ENCODE results near the gene FNDC3B.

FNDC3B gene

DNA sequence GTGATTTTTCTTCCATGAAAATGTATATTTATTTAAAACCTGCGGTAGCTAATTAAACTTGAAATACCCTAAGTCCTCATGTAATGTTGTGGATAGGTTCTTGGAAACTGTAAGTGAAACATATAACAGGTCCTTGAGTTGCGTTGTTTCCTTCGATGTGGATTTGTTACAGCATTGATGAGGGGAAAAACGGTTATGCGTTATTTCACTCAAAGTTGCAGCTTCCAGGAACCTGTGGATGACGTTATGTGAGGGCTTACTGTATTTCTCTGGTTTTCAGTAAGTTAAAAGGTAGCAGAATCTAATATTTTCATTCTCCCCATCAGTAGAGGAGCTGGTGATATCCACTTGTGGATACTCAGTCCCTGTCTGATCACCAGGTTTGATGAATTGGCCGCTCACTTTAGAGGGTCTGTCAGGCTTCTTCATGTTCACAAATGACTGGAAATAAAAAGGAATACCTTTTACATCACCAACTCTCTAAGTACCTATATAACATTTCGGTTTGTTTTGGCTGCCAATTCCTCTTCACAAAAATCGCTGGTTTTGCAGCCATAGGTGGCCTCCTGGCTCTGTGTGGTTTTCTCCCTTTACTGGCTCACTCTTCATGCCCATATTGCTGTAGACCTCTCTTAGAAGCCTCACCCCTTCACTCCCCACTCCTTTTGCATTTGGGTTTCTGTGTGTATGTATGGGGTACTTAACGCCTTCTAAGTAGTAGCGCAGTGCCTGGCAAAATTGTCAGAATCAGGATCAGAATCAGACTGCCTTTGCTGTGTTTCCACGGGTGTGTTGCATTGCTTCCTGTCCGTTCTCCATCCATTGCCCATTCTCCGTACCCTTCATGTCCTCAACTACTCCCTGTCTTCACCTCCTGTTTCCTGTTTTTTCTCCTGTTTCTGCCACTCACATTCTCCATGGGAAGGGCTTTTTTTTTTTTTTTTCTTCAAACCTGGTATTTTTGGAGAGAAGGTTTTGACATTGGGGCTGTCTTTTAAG, 112.6 kb downstream of the FNDC3B start:
- DNase-seq (ENCODE audit: low spot score) = no peak

DNA sequence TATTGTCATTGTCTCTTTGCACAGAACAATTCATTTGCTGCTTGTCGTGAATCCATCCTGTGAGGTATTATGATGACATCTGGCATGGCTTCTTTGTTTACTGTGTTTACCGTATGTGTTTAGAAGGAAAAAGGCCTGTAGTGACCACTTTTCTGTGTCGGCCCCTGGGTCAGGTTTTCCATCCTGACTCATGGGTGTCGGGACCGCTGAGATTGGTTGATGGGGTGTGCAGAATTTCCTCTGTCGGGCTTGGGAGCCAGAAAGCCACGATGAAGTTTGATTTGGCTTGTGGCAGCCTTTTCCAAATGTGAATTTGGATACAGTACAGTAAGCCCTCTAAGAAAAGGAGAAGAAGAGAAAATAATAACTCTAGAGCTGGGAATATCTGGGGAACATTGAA, 113.5 kb downstream of the FNDC3B start:
- peak; percentile 50 for DNase-seq (ENCODE audit: low spot score)

DNA sequence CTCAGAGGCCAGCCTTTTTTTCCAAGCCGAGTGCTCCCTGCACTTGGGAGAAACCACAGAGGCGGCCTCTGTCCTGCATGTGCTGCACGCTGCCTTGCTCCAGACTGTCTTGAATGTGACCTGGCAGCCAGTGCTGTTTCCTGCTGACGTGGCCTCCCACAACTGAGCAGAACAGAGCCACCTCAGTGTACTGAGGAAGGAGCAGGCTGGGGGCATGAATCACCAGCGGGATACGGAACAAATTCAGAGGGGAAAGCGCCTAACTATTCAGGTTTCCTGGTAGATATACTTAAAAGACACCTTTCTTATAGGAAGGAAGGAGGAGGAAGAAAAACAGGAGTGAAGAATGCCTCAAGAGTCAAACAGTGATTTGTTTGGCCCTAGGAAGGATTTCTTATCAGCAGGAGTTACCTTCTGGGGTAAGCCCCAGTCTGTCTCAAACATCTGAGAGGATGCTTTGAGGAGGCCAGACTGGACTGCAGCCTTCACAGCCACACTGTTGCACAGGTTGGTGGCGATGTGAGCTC, 114.0 kb downstream of the FNDC3B start:
- DNase-seq (ENCODE audit: low spot score) = peak; percentile 91

DNA sequence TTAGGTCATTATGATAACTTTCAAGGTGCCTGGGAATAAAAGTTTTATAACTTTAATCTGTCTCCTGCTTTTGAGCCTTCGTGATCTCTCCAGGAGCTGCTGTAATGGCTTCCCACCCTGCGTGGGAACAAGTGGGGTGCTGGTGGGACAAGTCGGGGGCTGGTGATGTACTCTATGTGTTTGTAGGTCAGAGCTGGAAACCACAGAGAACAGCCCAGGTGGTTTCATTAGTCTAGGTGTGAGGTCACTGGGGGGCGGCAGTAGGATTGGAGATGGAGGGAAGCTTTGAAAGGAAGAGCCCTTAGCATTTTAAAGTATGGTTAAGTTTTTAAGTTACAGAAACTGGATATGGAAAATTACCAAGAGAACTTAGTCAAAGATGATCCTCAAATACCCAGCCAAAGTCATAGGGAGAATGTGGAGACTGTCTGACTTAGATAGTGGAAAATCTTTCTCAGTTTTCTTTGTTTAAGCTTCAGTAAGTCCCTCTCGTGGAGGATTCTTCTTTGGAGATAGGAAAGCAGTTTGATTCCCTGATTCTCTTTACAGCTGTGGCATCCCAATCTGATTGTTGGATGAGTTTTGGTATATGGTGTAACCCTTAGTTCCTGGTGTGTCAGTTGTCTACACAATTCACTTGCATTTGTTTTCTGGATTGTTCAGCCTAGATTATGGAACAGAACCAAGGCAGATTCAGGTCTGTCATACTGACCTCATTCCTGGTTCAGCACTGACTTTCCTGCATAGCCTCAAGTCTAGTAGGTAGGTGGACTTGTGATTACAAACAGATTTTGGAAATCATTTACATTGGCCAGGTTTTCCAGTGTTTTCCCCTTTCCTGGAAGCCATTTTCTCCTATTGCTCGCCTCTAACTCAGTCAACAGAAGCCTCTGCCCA, 115.6 kb downstream of the FNDC3B start:
- no peak for DNase-seq (ENCODE audit: low spot score)

DNA sequence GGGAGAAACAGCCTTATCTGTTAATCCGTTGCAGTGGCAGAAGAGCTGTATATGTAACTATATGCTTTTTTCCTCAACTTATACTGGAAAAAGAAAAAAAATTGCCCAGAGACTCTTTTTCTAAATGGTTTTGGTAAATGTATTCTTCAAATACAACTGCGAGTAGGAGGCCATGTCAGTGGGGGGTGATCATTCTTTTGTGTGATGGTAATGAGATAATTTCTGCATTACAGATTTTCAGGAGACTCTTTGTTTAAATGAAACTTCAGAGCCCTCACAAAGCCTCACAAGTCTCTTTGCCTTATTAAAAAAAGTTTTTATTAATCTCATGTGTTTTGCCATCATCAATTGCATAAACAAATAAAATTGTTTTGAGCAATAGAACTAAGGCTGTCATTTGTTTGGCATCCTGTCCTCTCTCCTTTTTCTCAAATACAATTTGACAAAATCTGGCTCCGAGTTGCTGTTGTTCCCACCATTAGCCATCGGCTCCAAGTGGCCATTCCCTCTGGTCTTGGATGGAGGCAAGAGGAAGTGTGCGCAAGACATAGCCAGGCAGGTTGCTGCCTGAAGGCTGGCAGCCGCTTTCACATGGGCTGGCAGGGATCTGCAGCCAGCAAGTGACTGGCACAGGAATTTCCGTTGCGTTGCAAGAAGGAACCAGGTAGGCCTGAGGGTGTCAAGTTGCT, 116.7 kb downstream of the FNDC3B start:
- DNase-seq (ENCODE audit: low spot score) = no peak

DNA sequence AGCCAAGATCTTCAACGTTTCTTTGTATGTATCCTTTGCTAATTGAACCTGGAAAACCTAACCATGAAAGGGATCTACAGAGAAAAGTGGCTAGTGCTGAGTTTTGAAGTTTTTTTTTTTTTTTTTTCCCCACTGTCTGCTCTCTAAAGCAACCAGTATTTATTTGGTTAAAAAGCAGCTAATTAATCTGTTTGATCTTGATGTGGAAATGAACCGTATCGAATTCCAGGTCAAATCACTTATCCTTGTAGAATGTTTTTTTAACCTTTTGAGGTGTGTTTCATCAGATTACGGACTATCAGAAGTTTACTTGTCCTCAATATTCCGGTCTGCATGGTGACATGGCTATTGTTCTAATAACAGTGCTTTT, 117.2 kb downstream of the FNDC3B start:
- no peak for DNase-seq (ENCODE audit: low spot score)

DNA sequence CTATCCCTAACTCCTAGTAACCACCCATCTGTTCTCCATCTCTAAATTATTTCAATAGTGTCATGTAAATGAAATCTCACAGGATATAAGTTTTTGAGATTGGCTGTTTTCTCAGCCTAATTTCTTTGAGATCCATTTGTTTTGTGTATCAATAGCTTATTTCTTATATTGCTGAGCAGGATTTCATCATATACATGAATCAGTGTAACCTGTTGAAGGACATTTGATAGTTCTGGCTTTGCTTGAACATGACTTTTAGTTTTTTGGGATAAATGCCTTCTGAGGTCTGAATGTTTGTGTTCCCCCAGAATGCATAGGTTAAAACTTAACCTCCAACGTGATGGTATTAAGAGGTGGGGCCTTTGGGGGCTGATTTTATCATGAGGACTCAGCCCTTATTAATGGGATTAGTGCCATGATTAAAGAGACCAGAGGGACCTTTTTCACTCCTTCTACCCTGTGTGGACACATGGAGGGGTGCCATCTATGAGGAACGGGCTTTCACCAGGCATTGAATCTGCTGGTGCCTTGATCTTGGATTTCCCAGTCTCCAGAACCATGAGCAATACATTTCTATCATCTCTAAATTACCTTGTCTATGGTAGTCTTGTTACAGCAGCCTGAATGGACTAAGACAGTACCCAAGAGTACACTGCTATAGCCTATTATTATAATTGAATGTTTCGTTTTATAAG, 118.3 kb downstream of the FNDC3B start:
- DNase-seq (ENCODE audit: low spot score) = no peak

DNA sequence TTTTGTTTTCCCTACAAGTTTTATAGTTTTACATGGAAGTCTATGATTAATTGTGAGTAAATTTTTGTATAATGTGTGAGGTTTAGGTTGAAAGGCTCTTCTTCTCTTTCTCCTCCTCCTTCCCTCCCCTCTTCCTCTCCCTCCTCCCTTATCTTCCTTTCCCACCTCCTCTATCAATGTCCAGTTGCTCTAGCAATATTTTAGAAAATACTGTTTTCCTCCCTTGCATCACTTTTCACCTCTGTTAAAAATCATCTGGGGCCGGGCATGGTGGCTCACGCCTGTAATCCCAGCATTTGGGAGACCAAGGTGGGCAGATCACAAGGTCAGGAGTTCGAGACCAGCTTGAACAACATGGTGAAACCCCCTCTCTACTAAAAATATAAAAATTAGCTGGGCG, 119.4 kb downstream of the FNDC3B start:
- no peak for DNase-seq (ENCODE audit: low spot score)

DNA sequence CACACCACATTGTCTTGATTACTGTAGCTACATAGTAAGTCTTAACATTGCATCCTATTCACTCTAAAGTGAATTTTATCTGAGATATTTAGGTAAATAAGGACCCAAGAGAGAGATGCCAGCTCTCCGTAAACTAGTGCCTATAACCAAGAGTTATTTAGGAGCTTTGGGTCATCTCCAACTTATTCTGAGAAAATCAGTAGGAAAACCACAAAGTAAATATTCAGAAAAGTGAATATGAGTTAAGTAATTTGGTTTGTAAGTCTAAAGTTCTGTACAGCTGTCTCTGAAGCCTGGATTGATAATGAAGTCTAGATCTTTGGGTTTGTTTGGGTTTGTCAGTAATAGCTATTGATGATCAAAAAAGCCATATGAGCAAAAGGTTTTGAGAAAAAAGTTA, 120.0 kb downstream of the FNDC3B start:
- DNase-seq (ENCODE audit: low spot score) = no peak

DNA sequence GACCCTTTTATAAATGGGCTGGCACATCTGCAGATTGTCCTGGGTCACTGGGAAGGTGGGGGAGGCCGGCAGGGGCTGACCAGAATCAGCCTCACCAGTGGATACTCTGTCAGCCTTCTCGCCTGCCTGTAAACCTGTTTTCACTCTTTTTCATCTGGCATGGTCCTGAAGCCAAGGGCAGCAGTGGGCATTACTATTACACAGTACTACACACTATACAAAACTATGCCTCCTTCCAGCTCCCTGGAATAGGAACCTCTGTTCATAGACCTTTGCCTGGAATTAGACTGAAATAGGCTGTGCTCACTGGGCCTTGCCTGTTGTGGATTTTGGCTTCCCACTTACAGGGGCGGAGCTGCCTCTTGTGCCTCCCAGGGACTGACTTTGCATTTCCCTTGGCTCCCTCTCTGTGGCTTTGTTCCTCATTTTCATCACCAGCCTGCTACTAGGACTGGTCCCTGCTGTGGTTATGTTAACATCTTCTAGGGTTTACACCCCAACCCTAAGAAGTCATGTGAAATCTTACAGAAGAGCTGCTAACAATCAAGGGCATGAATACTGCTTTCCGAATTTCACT, 120.7 kb downstream of the FNDC3B start:
- DNase-seq (ENCODE audit: low spot score) = peak; percentile 74

DNA sequence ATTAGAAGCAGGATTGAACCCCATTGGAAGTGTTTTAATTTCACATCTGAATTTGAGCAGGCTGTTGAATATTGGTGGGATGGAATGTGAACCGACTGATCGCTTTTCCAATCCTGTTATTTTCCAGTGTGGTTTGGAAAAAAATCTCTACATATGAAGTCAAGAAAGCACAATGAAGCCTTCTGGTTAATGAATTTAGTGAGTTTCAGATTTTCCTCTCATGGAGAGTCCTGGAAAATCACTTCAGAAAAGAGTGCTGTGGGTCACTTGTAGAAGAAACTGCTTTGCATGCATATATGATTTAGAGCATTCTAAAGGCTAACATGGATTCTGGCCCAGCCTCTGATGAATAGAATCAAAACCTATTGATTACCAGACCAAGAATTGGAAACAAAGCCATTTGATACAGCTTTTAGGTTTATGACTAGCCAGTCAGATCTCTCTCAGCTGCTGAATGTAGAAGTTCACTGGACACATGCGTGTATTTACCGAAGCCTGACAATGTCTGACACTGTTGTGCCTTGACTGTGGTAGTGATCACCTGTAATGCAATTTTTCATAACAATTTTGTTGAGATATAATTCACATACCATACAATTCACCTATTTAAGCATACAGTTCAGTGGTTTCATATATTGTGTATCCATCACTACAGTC, 121.9 kb downstream of the FNDC3B start:
- DNase-seq (ENCODE audit: low spot score) = no peak

DNA sequence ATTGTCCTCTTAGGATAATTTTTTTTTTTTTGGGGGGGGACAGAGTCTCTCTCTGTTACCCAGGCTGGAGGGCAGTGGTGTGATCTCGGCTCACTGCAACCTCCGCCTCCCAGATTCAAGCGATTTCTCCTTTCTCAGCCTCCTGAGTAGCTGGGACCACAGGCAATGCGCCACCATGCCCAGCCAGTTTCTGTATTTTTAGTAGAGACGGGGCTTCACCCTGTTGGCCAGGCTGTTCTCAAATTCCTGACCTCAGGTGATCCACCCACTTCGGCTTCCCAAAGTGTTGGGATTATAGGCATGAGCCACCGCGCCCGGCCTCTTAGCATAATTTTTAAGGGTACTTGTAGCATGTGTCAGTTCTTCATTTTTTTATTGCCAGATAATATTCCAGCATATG, 122.6 kb downstream of the FNDC3B start:
- no peak for DNase-seq (ENCODE audit: low spot score)

DNA sequence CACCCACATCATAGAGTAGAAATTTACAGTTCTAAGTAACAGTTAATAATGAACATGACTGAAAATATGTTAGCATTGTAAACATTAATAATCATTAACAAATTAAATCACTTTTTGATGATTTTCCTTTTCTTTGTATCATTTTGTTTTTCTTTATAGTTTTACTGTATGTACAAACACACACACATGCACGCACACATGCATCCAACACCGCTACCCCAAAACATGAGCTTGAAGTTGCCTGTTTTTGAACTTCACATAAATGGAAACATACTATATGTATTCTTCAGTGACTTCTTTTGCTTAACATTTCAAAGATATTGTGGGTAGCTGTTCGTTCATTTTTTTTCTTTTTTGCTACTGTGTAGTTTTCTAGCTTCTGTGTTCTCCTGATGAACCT, 123.9 kb downstream of the FNDC3B start:
- DNase-seq (ENCODE audit: low spot score) = no peak

DNA sequence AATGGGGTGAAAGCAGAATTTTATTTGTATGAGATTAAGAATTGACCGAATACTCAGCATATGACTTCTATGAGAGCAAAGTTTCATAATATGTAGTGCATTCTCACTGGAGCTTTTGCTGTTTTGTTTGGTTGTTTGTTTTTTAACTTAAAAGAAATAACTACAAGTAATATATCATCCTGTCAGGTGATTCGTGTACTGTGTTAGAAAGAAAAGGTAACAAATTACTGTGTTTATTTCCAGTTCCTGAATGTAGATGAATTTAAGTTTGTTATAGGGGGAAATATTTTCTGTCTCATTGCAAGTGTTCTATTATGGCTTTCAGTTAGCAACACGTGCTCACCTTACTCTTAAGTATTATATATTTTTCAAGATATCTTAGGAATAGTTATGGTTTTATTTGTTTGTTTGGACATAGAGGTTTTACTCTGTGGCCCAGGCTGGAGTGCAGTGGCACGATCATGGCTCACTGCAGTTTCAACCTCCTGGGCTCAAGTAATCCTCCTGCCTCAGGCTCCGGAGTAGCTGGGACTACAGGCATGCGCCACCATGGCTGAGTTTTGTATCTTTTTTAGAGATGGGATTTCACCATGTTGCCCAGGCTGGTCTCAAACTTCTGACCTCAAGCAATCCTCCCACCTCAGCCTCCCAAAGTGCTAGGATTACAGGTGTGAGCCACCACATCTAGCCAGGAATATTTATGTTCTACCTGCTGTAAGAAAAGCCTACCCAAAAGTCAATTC, 125.4 kb downstream of the FNDC3B start:
- DNase-seq (ENCODE audit: low spot score) = no peak

DNA sequence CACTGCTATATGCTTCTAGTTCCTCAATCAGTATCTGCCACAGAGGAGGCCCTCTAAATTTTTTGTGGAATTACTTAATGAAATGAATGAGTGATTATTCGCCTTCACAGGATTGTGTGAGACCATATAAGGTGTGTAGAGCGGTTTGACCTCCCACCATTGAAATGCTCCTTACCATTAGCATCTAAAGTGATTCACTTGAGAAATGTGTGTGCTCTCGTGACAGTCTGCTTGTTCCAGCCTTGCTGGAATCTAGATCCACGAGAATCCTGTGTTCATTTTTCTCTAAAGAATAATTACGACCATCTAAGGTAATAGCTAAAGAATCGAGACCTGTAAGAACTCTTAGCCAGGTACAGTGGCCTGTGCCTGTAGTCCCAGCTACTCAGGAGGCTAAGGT, 126.9 kb downstream of the FNDC3B start:
- no peak for DNase-seq (ENCODE audit: low spot score)

DNA sequence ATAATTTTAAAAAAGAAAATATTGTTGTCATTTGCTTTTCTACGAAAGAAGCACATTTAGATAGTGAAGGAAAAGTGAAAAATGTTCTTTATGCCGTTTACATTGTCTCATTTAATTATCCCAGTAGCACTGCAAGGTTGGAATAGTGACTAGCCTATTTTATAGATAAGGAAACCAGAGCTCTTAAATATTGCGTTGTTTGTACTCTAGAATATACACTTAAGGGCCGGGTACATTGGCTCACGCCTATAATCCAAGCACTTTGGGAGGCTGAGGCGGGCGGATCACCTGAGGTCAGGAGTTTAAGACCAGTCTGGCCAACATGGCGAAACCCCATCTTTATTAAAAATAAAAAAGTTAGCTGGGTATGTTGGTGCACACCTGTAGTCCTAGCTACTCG, 127.5 kb downstream of the FNDC3B start:
- DNase-seq (ENCODE audit: low spot score) = no peak

DNA sequence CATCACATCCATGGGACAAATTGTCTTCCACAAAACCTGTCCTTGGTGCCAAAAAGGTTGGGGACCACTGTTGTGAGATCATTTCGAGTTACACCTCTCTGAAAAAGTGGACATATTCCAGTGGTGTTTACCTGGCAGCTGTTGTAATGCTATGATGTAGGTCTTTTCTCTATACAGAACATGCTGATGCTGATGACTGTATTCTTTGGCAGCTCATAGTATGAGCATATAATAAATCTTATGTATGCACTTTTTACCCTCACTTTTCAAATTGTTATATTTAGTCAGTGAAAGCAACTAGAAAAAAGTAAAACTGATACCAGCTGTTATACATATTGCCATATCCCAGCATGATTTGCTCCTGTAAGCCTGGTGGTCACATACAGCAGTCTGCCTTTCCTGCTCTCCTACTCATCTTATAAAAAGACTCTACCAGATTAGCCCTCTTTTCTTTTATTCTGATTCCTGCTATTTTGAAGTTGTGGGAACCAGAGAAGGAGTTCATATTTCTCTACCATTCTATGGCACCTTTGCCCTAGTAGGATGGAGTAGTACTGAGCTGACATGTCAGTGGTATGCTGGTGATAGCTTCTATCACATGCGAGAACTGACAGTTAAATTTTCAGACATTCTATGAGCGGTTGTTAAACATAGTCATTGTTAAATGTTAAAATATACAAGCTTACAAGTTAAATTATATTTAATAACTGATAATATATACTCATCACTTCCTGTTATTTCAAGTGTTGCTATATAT, 128.7 kb downstream of the FNDC3B start:
- no peak for DNase-seq (ENCODE audit: low spot score)

DNA sequence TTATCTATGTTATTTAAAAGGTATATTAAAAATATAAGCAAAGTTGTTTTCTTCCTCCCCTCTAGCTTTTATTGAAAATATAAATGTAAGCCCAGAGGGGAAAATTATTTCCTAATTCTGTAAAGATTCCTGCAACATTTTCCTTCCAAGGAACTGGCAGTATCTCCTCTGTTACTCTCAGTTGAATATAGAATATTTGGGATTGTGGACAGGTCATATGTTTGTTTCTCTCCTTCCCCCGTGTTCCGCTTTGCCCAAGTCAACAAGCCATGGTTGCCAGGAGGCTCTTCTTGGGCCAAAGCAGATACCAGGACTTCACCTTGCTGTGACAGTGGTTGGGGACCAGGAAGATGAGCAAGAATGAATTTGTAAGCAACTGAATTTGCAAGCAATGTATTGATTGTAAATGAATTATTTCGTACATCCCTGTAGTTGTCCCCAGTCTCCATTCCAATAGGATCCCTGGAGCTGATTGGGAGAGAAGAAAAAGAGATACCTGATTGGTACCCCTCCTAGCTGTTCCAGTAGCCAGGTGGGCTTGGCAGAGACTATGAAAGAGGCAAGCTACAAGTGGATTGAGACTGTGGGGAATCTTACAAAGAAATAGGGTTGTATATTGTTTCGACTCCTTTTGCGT, 130.8 kb downstream of the FNDC3B start:
- no peak for DNase-seq (ENCODE audit: low spot score)

DNA sequence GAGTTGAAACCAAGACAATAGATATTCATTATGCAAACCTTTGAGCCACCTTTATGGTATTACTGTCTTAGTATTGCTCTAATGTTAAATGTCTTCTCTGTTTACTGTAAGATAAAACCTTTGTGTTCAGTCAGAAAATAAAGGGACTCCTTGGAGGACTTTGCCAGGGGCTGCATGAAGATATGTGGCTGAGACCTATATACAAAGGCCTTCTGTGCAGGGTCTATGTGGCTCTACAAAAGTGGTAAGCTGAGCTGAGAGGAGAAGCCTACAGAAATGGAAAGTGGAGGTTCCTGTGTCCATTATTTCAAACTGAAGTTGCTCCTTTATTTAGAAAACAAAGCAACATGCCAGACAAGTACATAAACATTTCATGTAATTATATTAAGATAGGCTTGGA, 131.5 kb downstream of the FNDC3B start:
- no peak for DNase-seq (ENCODE audit: low spot score)
